Chondrocyte (in vitro differentiated cells): ENCODE data around the gene FICD. TPM values are rescaled to one million over a fixed set of nuclear protein-coding genes. Genes with fewer than 3 reads are reported as not detected.
A peak's percentile ranks its signal among the peaks of the same experiment; 100 is the strongest.

Experiments
- DNase-seq: peaks from one replicate; pipeline ENCODE4 v3.0.0; 2021; ENCODE audit warnings: mixed read lengths, low spot score
- H3K27ac Mint-ChIP-seq: one replicate; pipeline ENCODE4 v1.8.0; 2021; ENCODE audit warnings: mild to moderate bottlenecking, moderate library complexity, mixed read lengths; ENCODE audit not compliant: unreplicated experiment
- H3K27me3 Mint-ChIP-seq: 2 replicates; pipeline ENCODE4 v1.8.0; 2021; ENCODE audit warnings: low read depth, mixed read lengths
- H3K36me3 Mint-ChIP-seq: 2 replicates; pipeline ENCODE4 v1.8.0; 2021; ENCODE audit warnings: low read depth, mixed read lengths
- H3K4me1 Mint-ChIP-seq: 2 replicates; pipeline ENCODE4 v1.8.0; 2021; ENCODE audit warnings: low read depth, mild to moderate bottlenecking, mixed read lengths
- H3K4me3 Mint-ChIP-seq: one replicate; pipeline ENCODE4 v1.8.0; 2021; ENCODE audit warnings: mild to moderate bottlenecking, moderate library complexity, mixed read lengths; ENCODE audit not compliant: unreplicated experiment
- H3K9me3 Mint-ChIP-seq: 2 replicates; pipeline ENCODE4 v1.8.0; 2021; ENCODE audit warnings: low read depth, mixed read lengths
- CTCF ChIP-seq: fragments of 200-600 bp; sonication (generic); IDR thresholded peaks from 2 replicates; pipeline ENCODE4 v1.5.0; 2021; ENCODE audit warnings: antibody characterized with exemption, mild to moderate bottlenecking, moderate library complexity
- total RNA-seq: library from RNA; stranded (reverse); gene quantifications from 3 replicates; pipeline ENCODE4 v1.2.1, GENCODE V29; 2021

Gene FICD
- total RNA-seq, 1 donor from 2014 or later = 7.8 TPM

GRCh38 chr12:108563804-108564151 is 48.7 kb downstream of the FICD start:
- DNase-seq = no peak
- TF ChIP-seq CTCF = peak; percentile 43
- Mint-ChIP-seq H3K36me3 (peaks cover 29% of the 10 kb centered on the region), H3K9me3 (no peaks in the 10 kb centered on the region), H3K27ac (peak overlapping the region; percentile 97), H3K4me1 (peaks cover 54% of the 10 kb centered on the region), H3K4me3 (peak overlapping the region; percentile 100), H3K27me3 (no peaks in the 10 kb centered on the region)

GRCh38 chr12:108564724-108565123 is 49.6 kb downstream of the FICD start:
- DNase-seq = no peak
- Mint-ChIP-seq H3K36me3 (peaks cover 32% of the 10 kb centered on the region), H3K4me3 (no peak overlapping the region), H3K27ac (peak overlapping the region; percentile 49), H3K9me3 (no peaks in the 10 kb centered on the region), H3K4me1 (peaks cover 45% of the 10 kb centered on the region), H3K27me3 (no peaks in the 10 kb centered on the region)
- no peak for TF ChIP-seq CTCF

- no peak overlapping the region for H3K27ac Mint-ChIP-seq
- H3K9me3 Mint-ChIP-seq = no peaks in the 10 kb centered on the region
- no peak for TF ChIP-seq CTCF
- H3K4me1 Mint-ChIP-seq = peaks cover 41% of the 10 kb centered on the region
- peaks cover 32% of the 10 kb centered on the region for H3K36me3 Mint-ChIP-seq
- no peaks in the 10 kb centered on the region for H3K27me3 Mint-ChIP-seq
- no peak overlapping the region for H3K4me3 Mint-ChIP-seq
- no peak for DNase-seq
Observed at GRCh38 chr12:108565146-108565545, 50.1 kb downstream of the FICD start.

- H3K27me3 Mint-ChIP-seq = no peaks in the 10 kb centered on the region
- H3K4me3 Mint-ChIP-seq = no peak overlapping the region
- H3K4me1 Mint-ChIP-seq = peaks cover 42% of the 10 kb centered on the region
- no peak for TF ChIP-seq CTCF
- no peak for DNase-seq
- no peaks in the 10 kb centered on the region for H3K9me3 Mint-ChIP-seq
- H3K27ac Mint-ChIP-seq = peak overlapping the region; percentile 66
- peaks cover 31% of the 10 kb centered on the region for H3K36me3 Mint-ChIP-seq
Observed at GRCh38 chr12:108565976-108566375, 50.9 kb downstream of the FICD start.

GRCh38 chr12:108566452-108566851 is 51.4 kb downstream of the FICD start:
- peaks cover 31% of the 10 kb centered on the region for H3K36me3 Mint-ChIP-seq
- no peak overlapping the region for H3K4me3 Mint-ChIP-seq
- H3K27me3 Mint-ChIP-seq = no peaks in the 10 kb centered on the region
- H3K9me3 Mint-ChIP-seq = no peaks in the 10 kb centered on the region
- no peak for DNase-seq
- peaks cover 42% of the 10 kb centered on the region for H3K4me1 Mint-ChIP-seq
- H3K27ac Mint-ChIP-seq = peak overlapping the region; percentile 66
- TF ChIP-seq CTCF = no peak
